C4-2B (cell line): ENCODE measurements around the gene ADD2.

Source experiments
- H3K27ac ChIP-seq: fragments of 450-650 bp; 2 replicates; pipeline ENCODE4 v1.5.1; 2017
- ZFX ChIP-seq: fragments of 450-650 bp; IDR thresholded peaks from 2 replicates; pipeline ENCODE4 v1.6.1; 2017
- TF ChIP-seq, protein P1 (sequence below): fragments of 450-650 bp; conservative IDR thresholded peaks from 2 replicates; pipeline ENCODE4 v1.5.1; 2017; ENCODE audit warnings: mild to moderate bottlenecking

ADD2 gene

GRCh38 chr2:70718736-70719135 lies 49.3 kb downstream of the ADD2 start:
- TF ChIP-seq, protein P1, sequence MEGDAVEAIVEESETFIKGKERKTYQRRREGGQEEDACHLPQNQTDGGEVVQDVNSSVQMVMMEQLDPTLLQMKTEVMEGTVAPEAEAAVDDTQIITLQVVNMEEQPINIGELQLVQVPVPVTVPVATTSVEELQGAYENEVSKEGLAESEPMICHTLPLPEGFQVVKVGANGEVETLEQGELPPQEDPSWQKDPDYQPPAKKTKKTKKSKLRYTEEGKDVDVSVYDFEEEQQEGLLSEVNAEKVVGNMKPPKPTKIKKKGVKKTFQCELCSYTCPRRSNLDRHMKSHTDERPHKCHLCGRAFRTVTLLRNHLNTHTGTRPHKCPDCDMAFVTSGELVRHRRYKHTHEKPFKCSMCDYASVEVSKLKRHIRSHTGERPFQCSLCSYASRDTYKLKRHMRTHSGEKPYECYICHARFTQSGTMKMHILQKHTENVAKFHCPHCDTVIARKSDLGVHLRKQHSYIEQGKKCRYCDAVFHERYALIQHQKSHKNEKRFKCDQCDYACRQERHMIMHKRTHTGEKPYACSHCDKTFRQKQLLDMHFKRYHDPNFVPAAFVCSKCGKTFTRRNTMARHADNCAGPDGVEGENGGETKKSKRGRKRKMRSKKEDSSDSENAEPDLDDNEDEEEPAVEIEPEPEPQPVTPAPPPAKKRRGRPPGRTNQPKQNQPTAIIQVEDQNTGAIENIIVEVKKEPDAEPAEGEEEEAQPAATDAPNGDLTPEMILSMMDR, result no peak
- no peak for TF ChIP-seq ZFX
- H3K27ac ChIP-seq, result no peak overlapping the region

GRCh38 chr2:70718241-70718640 lies 49.8 kb downstream of the ADD2 start:
- no peak for TF ChIP-seq ZFX
- TF ChIP-seq, protein P1, result no peak
- H3K27ac ChIP-seq, result no peak overlapping the region

DNA sequence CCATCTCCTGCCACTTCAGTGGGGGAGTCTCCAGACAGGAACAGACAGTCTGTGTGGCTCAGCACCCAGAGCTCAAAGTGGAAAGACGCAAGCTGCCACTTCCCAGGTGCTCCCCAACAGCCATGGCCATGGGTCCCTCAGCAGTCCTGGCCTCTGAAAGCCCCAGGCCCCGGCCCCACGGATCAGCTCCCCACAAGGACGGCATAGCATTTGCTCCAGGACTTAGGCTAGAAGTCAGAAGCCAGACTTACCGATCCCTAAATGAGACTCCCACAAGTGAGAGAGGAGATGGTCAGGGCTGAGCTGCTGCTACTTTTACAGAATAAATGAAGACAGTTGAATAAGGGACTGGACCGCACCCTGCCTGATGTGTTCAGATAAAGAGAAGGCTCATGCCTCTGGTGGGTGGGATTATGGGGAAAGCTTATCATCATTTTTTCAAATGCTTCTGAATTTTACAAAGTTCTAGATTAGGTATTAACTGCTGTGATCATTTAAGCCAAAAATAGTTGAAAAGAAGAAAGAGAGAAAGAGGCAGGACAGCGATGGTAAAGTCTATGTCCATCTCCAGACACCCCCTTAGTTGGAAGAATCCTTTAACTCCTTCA lies 50.5 kb downstream of the ADD2 start:
- no peak overlapping the region for H3K27ac ChIP-seq
- TF ChIP-seq ZFX, result no peak
- TF ChIP-seq, protein P1, result no peak

DNA sequence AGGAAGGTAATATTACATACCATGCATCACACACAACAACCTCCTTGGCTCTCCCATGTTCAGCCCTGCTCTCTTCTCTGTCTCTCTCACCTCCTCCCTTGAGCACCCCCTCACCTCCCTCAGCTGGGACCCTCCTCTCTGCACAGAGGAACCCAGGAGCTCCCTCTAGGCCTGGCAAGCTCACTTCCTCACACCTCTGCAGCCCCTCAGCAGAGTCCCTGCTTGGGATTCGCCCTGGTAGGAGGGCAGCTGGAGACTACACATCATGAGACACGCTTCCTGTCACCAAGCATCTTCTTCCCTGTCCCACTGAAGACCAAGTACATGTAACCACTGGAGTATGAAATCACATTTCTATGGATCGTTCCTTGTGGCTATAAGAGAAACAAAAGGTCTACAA lies 51.0 kb downstream of the ADD2 start:
- no peak overlapping the region for H3K27ac ChIP-seq
- no peak for TF ChIP-seq ZFX
- TF ChIP-seq, protein P1, result no peak

GRCh38 chr2:70716131-70716743 lies 51.8 kb downstream of the ADD2 start:
- H3K27ac ChIP-seq, result no peak overlapping the region
- TF ChIP-seq ZFX, result no peak
- TF ChIP-seq, protein P1, result no peak

GRCh38 chr2:70715071-70715985 lies 52.7 kb downstream of the ADD2 start:
- H3K27ac ChIP-seq, result no peak overlapping the region
- TF ChIP-seq, protein P1, result no peak
- no peak for TF ChIP-seq ZFX
